GM23338 (cell line): Measurements from ENCODE around the gene EXOC6. TPM values are rescaled to one million over a fixed set of nuclear protein-coding genes. Genes with fewer than 3 reads are reported as not detected.

ENCODE experiments used
- ATAC-seq: fragments of 200-7000 bp; cut with Tn5 transposase; 3 replicates; pipeline ENCODE4 v1.9.1; 2020
- DNase-seq: peaks from one replicate; pipeline ENCODE4 v3.0.0-alpha.2; 2015; ENCODE audit warnings: low spot score
- H2AFZ ChIP-seq: fragments of 200-600 bp; sonication (generic); 2 replicates; pipeline ENCODE4 v1.8.0; 2016; ENCODE audit warnings: antibody characterized with exemption, mild to moderate bottlenecking, moderate library complexity
- H3F3A ChIP-seq: fragments of 200-600 bp; sonication (generic); replicated peaks from 2 replicates; pipeline ENCODE4 v1.8.0; 2017; ENCODE audit warnings: antibody characterized with exemption, mixed run types, low read depth
- H3K27ac ChIP-seq: fragments of 200-600 bp; sonication (generic); 2 replicates; pipeline ENCODE4 v1.6.1; 2016; ENCODE audit warnings: low read depth
- H3K27me3 ChIP-seq: fragments of 200-600 bp; sonication (generic); 2 replicates; pipeline ENCODE4 v1.8.0; 2016; ENCODE audit warnings: mild to moderate bottlenecking, mixed run types, moderate library complexity; ENCODE audit not compliant: insufficient read depth
- H3K36me3 ChIP-seq: fragments of 200-600 bp; sonication (generic); 2 replicates; pipeline ENCODE4 v1.8.0; 2016; ENCODE audit warnings: mild to moderate bottlenecking; ENCODE audit not compliant: insufficient read depth
- H3K4me1 ChIP-seq: fragments of 200-600 bp; sonication (generic); 2 replicates; pipeline ENCODE4 v1.8.0; 2016; ENCODE audit warnings: mild to moderate bottlenecking, moderate library complexity; ENCODE audit not compliant: insufficient read depth
- H3K4me2 ChIP-seq: fragments of 200-600 bp; sonication (generic); 2 replicates; pipeline ENCODE4 v1.7.1; 2017; ENCODE audit warnings: mixed run types
- H3K4me3 ChIP-seq: fragments of 200-600 bp; sonication (generic); 2 replicates; pipeline ENCODE4 v1.6.1; 2016; ENCODE audit warnings: mixed run types
- H3K79me2 ChIP-seq: fragments of 200-600 bp; sonication (generic); replicated peaks from 2 replicates; pipeline ENCODE4 v1.8.0; 2017; ENCODE audit warnings: mild to moderate bottlenecking; ENCODE audit not compliant: insufficient read depth
- H3K9me2 ChIP-seq: fragments of 200-600 bp; sonication (generic); 2 replicates; pipeline ENCODE4 v1.8.0; 2017; ENCODE audit not compliant: insufficient read depth
- H4K20me1 ChIP-seq: fragments of 200-600 bp; sonication (generic); replicated peaks from 2 replicates; pipeline ENCODE4 v1.8.0; 2017; ENCODE audit warnings: mild to moderate bottlenecking; ENCODE audit not compliant: insufficient read depth
- H3K27ac Mint-ChIP-seq: 2 replicates; pipeline ENCODE4 v1.8.0; 2020; ENCODE audit warnings: inconsistent platforms, mild to moderate bottlenecking, moderate library complexity, mixed read lengths
- H3K27me3 Mint-ChIP-seq: 3 replicates; pipeline ENCODE4 v1.8.0; 2022; ENCODE audit warnings: low read depth, mild to moderate bottlenecking, moderate library complexity, mixed read lengths, inconsistent platforms; ENCODE audit not compliant: insufficient read depth, poor library complexity
- H3K36me3 Mint-ChIP-seq: 3 replicates; pipeline ENCODE4 v1.8.0; 2021; ENCODE audit warnings: low read depth, mild to moderate bottlenecking, inconsistent platforms, moderate library complexity, mixed read lengths
- H3K4me1 Mint-ChIP-seq: 3 replicates; pipeline ENCODE4 v1.8.0; 2020; ENCODE audit warnings: mild to moderate bottlenecking, inconsistent platforms, mixed read lengths
- H3K4me3 Mint-ChIP-seq: 3 replicates; pipeline ENCODE4 v1.8.0; 2021; ENCODE audit warnings: moderate library complexity, mild to moderate bottlenecking, inconsistent platforms, mixed read lengths
- H3K9me3 Mint-ChIP-seq: 3 replicates; pipeline ENCODE4 v1.8.0; 2020; ENCODE audit warnings: moderate library complexity, mild to moderate bottlenecking, inconsistent platforms, mixed read lengths
- ETS1 ChIP-seq: IDR thresholded peaks from 2 replicates; pipeline ENCODE4 v1.6.1; 2016; ENCODE audit warnings: antibody characterized with exemption
- EZH2 ChIP-seq: fragments of 200-600 bp; sonication (generic); IDR thresholded peaks from one replicate; pipeline ENCODE4 v1.8.0; 2017; ENCODE audit warnings: antibody characterized with exemption, mild to moderate bottlenecking, low read depth; ENCODE audit not compliant: unreplicated experiment
- JUNB ChIP-seq: IDR thresholded peaks from one replicate; pipeline ENCODE4 v1.6.1; 2016; ENCODE audit warnings: antibody characterized with exemption; ENCODE audit not compliant: unreplicated experiment
- NANOG ChIP-seq: IDR thresholded peaks from 2 replicates; pipeline ENCODE4 v1.6.1; 2016; ENCODE audit warnings: antibody characterized with exemption, borderline replicate concordance
- POLR2AphosphoS5 ChIP-seq: IDR thresholded peaks from 2 replicates; pipeline ENCODE4 v1.6.1; 2016; ENCODE audit warnings: antibody characterized with exemption, low read depth
- REST ChIP-seq: IDR thresholded peaks from one replicate; pipeline ENCODE4 v1.6.1; 2018; ENCODE audit warnings: antibody characterized with exemption; ENCODE audit not compliant: unreplicated experiment
- STAT1 ChIP-seq: IDR thresholded peaks from one replicate; pipeline ENCODE4 v1.6.1; 2016; ENCODE audit warnings: antibody characterized with exemption; ENCODE audit not compliant: unreplicated experiment
- ZNF114 ChIP-seq: fragments of 250-450 bp; sonication (Bioruptor Pico); IDR thresholded peaks from 2 replicates; pipeline ENCODE4 v1.5.0; 2020; ENCODE audit warnings: mild to moderate bottlenecking, moderate library complexity
- ZNF331 ChIP-seq: fragments of 250-450 bp; sonication (Bioruptor Pico); IDR thresholded peaks from 2 replicates; pipeline ENCODE4 v1.5.0; 2020; ENCODE audit warnings: low read depth, mild to moderate bottlenecking, moderate library complexity
- polyA plus RNA-seq: library from polyadenylated mRNA; unstranded; fragments of >200 nt; fragmentation: Nextera tagmentation; extraction: Ambion mirVana; gene quantifications from 2 replicates; pipeline ENCODE4 v1.2.1, GENCODE V29; 2016
- total RNA-seq: library from RNA; depleted of rRNA; stranded (reverse); fragments of >200 nt; shearing (Covaris generic); gene quantifications from 2 replicates; pipeline ENCODE4 v1.2.3, GENCODE V29; 2014
- TF ChIP-seq, protein P1 (sequence below), 2 experiments: fragments of 200-600 bp in 1 of 2; sonication (generic) in 1 of 2; conservative IDR thresholded peaks; 2 replicates each; pipeline versions ENCODE4 v1.5.1 to v1.6.1; 2016 to 2017; ENCODE audit warnings: antibody characterized with exemption in 2 of 2, low read depth in 2 of 2, mild to moderate bottlenecking in 2 of 2, moderate library complexity in 1 of 2

Gene EXOC6
- total and polyA plus RNA-seq, 2 experiments from 2014 or later = 5.0 to 6.0 TPM

- no peak overlapping the region for H3K4me3 Mint-ChIP-seq
- Histone ChIP-seq H3K4me3 (no peak overlapping the region), H3K27me3 (no peaks in the 10 kb centered on the region), H4K20me1 (no peaks in the 10 kb centered on the region), H3K4me2 (no peak overlapping the region), H3F3A (no peaks in the 10 kb centered on the region), H3K9me2 (peaks cover 10% of the 10 kb centered on the region; the same call in 1 of the 2 replicates), H2AFZ (0 out of 2 replicates have a peak overlapping the region, but pooled peaks have one; percentile 32), H3K79me2 (no peaks in the 10 kb centered on the region), H3K27ac (no peak overlapping the region), H3K36me3 (no peaks in the 10 kb centered on the region), H3K4me1 (peaks cover 29% of the 10 kb centered on the region; the same call in 1 of the 2 replicates)
- no peaks in the 10 kb centered on the region for H3K27me3 Mint-ChIP-seq
- H3K27ac Mint-ChIP-seq = no peak overlapping the region
- TF ChIP-seq ZNF331 (CRISPR knock-in tag) (no peak), JUNB (no peak), ETS1 (no peak), POLR2AphosphoS5 (no peak), REST (no peak), EZH2 (no peak)
- TF ChIP-seq, protein P1, sequence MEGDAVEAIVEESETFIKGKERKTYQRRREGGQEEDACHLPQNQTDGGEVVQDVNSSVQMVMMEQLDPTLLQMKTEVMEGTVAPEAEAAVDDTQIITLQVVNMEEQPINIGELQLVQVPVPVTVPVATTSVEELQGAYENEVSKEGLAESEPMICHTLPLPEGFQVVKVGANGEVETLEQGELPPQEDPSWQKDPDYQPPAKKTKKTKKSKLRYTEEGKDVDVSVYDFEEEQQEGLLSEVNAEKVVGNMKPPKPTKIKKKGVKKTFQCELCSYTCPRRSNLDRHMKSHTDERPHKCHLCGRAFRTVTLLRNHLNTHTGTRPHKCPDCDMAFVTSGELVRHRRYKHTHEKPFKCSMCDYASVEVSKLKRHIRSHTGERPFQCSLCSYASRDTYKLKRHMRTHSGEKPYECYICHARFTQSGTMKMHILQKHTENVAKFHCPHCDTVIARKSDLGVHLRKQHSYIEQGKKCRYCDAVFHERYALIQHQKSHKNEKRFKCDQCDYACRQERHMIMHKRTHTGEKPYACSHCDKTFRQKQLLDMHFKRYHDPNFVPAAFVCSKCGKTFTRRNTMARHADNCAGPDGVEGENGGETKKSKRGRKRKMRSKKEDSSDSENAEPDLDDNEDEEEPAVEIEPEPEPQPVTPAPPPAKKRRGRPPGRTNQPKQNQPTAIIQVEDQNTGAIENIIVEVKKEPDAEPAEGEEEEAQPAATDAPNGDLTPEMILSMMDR (conservative IDR thresholded peaks at IDR 0.05; ENCODE audit: low read depth in 2 of 2) = no peak
- DNase-seq (no peak), ATAC-seq (no peak)
- H3K9me3 Mint-ChIP-seq = no peaks in the 10 kb centered on the region; the same call in 2 of the 3 replicates
- no peaks in the 10 kb centered on the region for H3K36me3 Mint-ChIP-seq
- H3K4me1 Mint-ChIP-seq = peaks cover 22% of the 10 kb centered on the region
These were observed 15.2 kb upstream of the EXOC6 start for GRCh38 chr10:92832998-92833650.

DNA sequence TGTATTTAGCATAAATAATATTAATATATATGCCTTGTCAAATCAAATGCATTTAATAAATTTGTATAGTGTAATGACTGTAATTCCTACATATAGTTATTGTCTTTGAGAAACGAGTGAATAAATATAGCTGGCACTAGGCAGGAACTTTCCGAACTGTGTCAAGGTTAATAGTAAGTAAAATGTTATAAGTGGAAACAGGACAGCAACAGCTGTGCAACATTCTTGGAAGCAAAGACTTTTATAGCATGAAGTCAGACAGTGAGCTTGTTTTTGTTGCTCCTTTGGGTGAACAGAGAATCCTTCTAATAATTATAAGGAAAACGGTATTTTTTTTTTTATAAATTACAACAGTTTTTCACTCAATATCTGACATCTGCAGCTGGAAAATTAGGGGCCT is 14.0 kb upstream of the EXOC6 start:
- H3K36me3 ChIP-seq = no peaks in the 10 kb centered on the region
- no peaks in the 10 kb centered on the region for H3F3A ChIP-seq
- no peaks in the 10 kb centered on the region for H4K20me1 ChIP-seq
- no peak overlapping the region for H3K27ac ChIP-seq
- ATAC-seq (no peak), DNase-seq (no peak)
- peaks cover 10% of the 10 kb centered on the region; the same call in 1 of the 2 replicates for H3K9me2 ChIP-seq
- H3K4me1 Mint-ChIP-seq = peaks cover 21% of the 10 kb centered on the region
- H3K27me3 Mint-ChIP-seq = peaks cover 2% of the 10 kb centered on the region
- H3K36me3 Mint-ChIP-seq = no peaks in the 10 kb centered on the region
- H3K79me2 ChIP-seq = no peaks in the 10 kb centered on the region
- H3K4me2 ChIP-seq = 0 out of 2 replicates have a peak overlapping the region, but pooled peaks have one; percentile 14
- H3K4me3 Mint-ChIP-seq = no peak overlapping the region
- peaks cover 29% of the 10 kb centered on the region; the same call in 1 of the 2 replicates for H3K4me1 ChIP-seq
- no peaks in the 10 kb centered on the region for H3K9me3 Mint-ChIP-seq
- no peaks in the 10 kb centered on the region for H3K27me3 ChIP-seq
- no peak overlapping the region for H2AFZ ChIP-seq
- H3K4me3 ChIP-seq = no peak overlapping the region
- H3K27ac Mint-ChIP-seq = no peak overlapping the region
- TF ChIP-seq STAT1 (no peak), POLR2AphosphoS5 (no peak), ZNF114 (CRISPR knock-in tag) (no peak), JUNB (no peak), NANOG (no peak), ZNF331 (CRISPR knock-in tag) (no peak), EZH2 (no peak), REST (no peak)
- TF ChIP-seq, protein P1 (conservative IDR thresholded peaks at IDR 0.05; ENCODE audit: low read depth in 2 of 2) = no peak
